Measurements from ENCODE around the gene NTRK1. TPM values are rescaled to one million over a fixed set of nuclear protein-coding genes. Genes with fewer than 3 reads are reported as not detected.
A peak's percentile ranks its signal among the peaks of the same experiment; 100 is the strongest.

The NTRK1 gene
- total RNA-seq, 1 donor from 2014 or later = 1.8 TPM

DNA sequence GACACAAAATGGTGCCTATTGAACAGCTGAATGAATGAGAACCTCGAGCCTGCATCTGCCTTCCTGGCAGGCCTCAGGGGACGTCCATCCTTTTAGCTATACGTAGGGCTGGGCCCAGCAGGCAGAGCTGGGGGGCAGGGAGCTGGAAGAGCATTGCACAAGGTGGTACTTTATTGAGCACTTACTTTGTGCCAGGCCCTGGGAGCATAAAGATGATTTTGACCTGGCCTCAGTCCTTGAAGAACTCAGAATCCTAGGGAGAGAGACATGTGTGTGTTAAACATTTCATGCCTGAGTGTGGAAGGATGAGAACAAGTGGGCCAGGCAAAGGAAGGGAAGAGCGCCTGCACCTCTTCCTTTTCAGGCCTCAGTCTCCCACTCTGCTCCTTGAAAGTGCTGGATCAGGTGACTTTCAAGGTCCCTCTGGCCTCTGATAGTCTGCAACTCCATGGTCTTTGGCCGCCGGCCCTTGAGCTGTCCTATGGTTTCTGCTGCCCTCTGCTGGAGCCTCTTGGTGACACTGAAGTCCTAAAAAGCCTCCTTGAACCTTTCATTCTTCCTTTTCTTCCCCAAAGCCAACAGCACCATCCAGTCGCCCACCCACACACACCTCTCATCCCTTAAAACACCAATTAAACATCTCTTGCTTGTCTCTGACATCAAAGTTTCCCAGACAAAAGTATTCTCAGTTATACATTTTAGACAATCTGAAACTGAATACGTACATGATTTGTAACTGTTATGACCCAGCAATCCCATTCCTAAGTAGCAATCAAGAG lies 29.3 kb downstream of the NTRK1 start:
- intact Hi-C loops (cut with DNase I) = no loop called here
- peak; percentile 92 for DNase-seq (ENCODE audit: low spot score)
- ATAC-seq = peak; percentile 21

DNA sequence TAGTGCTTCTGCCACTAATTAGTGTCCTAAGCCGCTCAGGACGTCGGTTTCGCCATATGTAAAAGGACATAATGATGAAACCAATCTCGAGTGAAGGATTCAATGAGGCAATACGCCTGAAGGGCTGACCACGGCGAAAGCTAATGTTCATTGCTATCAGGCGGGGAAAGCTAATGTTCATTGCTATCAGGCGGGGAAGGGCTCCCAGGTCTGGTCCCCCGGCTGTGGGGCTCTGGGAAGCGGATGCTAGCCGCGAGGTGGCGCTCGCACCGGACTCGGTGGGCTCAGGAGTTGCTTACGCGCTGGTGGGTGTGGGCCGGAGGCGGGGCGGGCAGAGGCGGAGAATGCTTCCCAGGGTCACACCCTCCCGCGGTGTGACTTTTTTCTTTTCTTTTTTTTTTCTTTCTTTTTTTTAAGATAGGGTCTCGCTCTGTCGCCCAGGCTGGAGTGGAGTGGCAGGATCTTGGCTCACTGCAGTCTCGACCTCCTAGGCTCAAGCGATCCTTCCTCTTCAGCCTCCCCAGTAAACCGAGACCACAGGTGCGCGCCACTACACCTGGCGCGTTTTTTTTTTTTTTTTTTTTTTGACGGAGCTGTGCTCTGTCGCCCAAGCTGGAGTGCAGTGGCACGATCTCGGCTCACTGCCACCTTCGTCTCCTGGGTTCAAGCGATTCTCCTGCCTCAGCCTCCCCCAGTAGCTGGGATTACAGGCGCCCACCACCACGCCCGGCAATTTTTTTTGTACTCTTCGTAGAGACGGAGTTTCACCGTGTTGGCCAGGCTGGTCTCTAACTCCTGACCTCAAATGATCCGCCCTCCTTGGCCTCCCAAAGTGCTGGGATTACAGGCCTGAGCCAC lies 31.8 kb downstream of the NTRK1 start:
- ATAC-seq (peak; percentile 89), DNase-seq (ENCODE audit: low spot score) (peak; percentile 97)
- intact Hi-C loops (cut with DNase I) = no loop called here

DNA sequence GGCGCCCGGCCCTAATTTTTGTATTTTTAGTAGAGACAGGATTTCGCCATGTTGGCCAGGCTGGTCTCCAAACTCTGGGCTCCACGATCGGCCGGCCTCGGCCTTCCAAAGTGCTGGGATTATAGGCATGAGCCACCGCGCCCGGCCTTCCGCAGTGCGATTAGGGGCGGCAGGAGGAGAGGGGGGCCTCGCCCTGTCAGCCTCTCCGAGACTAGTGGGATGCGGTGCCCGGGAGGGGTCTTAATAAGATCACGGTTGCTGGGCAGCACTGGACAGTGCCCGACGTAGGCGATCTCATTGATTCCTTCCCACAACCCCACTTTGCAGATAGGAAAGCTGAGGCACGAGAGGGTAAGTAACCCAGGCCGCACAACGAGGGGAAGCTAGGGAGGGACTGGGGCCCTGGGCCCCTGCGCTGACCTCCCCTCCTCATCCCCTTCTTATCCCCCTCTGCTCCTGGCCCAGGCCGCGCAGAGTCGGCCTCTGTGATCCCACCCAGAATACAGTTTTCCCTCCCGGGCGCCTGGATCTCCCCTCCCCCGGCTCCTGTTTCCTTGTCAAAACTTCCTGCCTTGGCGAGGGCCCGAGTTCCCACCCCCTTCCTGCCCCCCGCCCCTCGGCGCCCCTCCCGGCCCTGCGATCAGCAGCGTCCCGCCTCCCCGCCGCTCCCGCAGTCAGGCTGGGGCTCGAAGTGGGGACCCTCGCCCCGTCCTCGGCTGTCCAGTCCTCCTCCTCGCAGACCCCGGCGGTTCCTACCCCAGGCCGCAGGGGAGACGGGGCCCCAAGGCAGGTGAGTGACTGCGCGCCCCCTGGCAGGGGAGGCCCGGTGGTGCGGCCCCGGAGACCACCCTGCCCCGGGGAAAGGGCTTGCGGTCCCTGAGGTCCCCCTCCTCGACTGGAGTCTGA lies 32.6 kb downstream of the NTRK1 start, which contains the start of gene PEAR1:
TSS of gene PEAR1 (plus strand) at position 671 of the 906 bp plus-strand sequence. CDS start 10,209 bp downstream, outside the sequence.
- DNase-seq (ENCODE audit: low spot score) (peak; percentile 86), ATAC-seq (peak; percentile 49)
- intact Hi-C loops (cut with DNase I) = no loop called here

DNA sequence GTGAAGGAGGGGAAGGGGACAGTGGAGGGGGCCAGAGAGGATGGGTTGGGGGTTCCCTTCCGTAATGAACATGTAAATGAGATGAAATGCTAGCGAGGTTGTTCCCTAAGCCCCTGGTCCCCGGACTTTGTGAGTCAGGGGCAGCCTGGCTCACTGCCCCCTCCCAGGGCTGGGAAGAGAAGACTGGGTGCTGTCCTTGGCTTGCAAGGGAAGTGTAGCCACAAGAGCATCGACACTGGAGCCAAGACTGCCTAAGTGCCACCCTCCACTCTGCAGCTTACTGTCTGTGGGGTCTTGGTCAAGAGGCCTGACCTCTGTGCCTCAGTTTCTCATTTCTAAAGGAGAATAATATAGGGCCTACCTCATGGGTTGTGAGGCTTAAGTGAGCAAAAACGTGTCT lies 33.3 kb downstream of the NTRK1 start:
- DNase-seq (ENCODE audit: low spot score) = no peak
- intact Hi-C loops (cut with DNase I) = no loop called here
- ATAC-seq = no peak

DNA sequence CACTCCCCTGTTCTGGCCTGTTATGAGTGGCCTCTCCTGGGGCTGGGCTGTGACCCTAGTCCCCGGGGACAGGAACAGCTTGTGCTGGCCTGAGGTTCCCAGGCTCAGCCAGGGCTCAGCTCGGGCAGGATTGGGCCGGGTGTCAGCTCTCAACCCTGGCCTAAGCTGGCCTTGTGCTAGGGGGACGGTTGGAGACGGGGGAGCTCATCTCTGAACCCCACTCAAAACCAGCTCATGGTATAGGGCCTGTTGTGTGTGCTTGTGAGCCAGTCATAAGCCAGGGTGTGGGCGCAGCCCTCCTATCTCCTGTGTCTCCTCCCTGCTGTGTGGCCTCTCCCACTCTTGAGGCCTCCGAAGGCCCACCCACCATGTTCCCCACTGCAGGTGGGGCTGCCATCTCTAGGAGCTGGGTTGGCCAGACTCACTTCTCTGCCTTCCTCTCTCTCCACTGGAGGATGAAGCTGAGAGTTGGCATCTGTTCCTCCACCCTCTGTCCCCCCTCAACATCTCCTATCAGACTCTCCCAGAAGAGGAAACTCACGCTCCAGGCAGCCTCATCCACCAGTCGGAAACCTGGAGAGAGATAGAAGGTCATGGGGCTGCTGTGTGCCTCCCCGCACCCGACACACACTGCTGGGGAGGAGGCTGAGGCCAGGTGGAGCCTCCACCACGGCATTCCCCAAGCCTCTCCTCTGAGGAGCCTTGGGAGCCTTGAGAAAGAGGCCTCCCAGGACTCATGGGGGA lies 34.2 kb downstream of the NTRK1 start:
- intact Hi-C loops (cut with DNase I) = no loop called here
- ATAC-seq = peak; percentile 61
- DNase-seq (ENCODE audit: low spot score) = no peak

DNA sequence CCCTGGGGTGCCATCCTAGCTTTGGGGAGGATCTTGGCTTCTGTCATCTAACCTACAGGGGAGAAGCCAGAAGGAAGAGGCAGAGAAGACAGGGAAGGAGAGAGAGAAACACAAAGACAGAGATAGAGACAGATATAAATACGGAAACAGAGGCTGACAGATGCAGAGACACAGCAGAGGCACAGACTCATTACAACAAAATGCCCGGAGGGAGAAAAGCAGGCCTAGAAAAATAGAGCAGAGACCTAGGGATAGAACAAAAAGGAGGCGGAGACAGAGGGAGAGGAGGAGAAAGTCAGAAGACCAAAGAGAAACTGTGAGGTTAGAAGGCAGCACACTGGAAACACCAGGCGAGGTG lies 34.8 kb downstream of the NTRK1 start:
- no peak for DNase-seq (ENCODE audit: low spot score)
- ATAC-seq = peak; percentile 2
- intact Hi-C loops (cut with DNase I) = no loop called here

DNA sequence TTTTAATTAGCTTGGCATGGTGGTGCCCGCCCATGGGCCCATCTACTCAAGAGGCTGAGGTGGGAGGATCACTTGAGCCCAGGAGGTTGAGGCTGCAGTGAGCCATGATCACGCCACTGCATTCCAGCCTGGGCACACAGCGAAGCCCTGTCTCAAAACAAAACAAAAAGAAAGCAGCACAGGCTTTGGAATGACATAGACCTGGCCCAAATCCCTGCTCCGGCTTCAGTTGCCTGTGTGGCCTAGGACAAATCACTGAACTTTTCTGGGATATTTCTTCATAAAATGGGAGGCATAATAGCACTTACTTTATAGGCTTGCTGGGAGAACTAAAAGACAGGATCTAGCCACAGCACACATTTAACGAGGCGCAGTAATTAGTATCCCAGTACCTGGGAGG lies 35.3 kb downstream of the NTRK1 start:
- ATAC-seq = no peak
- DNase-seq (ENCODE audit: low spot score) = no peak
- intact Hi-C loops (cut with DNase I) = no loop called here

DNA sequence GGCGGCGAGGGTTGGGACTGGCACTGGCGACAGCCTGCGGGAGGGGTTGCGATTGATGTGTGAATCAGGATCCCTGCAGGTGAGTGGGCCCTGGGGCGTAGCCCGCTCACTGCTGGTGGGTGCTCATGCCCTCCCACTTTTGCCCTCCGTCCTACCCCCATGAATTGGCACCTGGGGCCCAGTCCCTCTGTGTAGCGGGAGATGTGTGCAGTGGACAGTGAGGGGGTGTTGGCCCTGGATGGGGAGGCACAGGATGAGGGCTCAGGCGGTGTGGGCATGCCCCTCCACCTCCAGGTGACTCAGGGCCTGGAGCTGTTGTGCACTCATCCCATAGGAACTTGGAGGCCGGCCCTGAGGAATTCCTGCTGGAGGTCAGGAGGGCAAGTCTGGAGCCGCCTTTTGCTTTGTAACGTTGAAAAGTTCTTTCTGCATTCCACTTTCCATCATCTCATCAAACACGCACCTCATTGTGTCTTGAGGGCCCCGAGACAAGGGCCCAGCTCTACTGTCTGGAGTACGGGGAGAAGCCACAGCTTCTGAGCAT lies 35.9 kb downstream of the NTRK1 start:
- intact Hi-C loops (cut with DNase I) = no loop called here
- DNase-seq (ENCODE audit: low spot score) = no peak
- ATAC-seq = no peak

DNA sequence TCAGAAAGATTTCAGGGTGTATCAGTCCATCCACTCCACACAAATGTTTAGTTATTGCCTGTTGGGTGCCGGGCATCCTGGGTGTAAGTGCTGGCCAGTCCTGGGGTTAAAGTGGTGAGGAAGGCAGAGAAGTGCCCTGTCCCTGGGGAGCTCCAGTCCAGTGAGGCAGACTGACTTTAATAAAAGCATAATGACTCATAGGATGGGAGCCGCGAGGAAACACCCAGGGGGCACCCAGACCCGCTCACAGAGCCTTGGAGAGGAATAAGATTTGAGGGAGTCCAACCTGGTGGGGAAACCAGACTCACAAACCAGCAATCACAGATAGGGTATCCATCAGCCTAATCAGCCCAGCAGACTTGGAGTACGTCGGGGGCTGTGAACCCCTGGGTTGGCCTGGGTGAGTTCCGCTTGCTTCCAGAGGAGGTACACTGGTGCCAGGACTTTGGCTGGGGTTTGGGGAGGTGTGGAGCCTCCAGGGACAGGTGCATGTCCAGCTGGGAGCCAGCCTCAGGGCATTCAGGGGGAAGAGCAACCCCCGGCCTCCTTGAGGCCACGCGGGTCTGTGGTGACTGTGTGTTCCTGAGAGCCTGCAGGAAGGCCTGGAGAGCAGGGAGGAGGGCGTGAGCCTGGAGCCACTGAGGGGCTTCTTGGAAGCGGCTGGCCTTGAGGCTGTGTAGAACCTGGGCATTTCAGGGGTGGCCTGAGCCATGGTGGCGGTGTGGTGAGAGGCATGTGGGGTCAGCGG lies 36.6 kb downstream of the NTRK1 start:
- ATAC-seq (no peak), DNase-seq (ENCODE audit: low spot score) (no peak)
- intact Hi-C loops (cut with DNase I) = no loop called here

DNA sequence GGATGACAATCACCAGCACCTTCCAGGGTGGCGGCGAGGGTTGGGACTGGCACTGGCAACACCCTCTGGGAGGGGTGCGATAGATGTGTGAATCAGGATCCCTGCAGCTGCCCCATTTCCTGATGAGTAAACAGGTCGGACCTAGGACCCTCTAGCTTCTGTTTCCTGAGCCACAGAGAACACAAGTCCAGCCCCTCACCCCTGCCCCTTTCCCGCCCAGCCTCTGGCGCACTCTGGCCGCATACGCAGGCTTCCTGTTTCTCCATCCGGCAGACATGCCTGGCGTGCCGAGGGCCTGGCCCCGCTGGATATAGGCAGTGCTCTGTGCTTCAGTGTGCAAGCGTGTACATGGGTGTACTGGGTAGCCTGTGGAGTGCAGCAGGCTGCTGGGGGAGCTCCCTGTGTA lies 37.5 kb downstream of the NTRK1 start:
- intact Hi-C loops (cut with DNase I) = no loop called here
- ATAC-seq (peak; percentile 14), DNase-seq (ENCODE audit: low spot score) (no peak)

DNA sequence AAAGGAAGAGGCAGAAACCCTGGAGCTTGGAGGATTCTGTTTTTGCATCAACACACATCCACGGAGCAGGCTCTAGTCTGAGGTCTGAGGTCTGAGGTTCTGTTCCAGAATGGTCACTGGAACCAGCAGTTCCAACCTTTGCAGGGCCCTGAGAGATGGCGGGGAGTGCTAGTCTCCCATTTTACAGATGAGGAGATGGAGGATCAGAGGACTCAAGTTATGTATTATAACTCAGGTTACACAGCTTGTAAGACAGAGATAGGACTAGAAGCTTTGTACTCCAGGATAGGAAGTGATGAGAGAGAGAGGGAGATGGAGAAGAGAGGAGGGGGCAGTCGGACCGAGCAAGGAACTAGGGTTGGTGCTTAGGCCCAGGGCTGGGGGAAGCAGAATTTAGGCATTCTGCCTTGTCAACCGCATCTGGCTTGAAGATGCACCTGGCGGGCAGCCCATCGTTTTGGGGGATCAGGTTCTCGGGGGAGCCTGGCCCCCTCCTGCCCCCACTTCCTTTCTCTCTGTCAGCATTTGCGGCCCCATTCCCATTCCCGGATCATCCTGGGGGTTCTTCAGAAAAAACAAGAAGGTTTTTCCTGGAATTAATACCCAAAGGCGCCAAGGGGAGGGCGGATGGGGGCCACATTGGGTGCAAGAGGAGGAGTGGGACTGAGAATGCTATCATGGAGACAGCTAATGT lies 38.5 kb downstream of the NTRK1 start:
- no peak for ATAC-seq
- intact Hi-C loops (cut with DNase I) = no loop called here

DNA sequence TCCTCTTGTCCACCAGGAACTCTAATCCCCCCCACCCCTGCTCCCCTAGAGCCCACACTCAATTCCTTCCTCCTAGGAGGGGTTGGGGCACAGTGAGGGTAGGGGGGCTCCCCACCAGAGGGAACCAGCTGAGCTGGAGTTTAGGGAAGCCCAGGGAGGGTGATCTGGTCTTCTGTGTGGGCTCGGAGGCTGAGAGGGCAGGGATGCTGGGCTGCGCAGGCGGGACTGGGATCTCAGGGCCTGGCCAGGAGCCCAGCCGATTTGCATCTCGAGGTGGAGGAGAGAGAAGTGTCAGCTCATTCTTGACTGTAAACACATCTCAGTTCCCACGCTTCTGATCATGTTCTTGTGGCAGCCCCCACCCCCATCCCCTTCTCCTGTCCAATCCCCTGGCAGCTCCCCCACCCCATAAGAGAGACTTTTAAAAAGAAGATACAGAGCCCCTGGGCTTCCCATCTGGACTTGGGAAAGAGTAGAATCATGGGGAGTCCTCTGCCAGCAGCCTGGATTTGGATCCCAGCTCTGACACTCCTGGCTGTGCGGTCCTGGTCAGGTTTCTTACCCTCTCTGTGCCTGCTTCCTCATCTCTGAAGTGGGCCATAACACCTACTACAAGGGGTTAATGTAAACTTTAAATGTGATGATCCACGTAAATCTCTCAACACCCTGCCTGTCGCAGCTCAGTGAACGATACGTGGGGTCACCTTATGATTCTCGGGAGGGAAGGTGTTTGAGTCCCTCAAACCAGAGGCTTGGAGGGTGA lies 39.5 kb downstream of the NTRK1 start:
- DNase-seq (ENCODE audit: low spot score) = no peak
- intact Hi-C loops (cut with DNase I) = no loop called here
- ATAC-seq = no peak

More for the DNA sequence above, 38.5 kb downstream of the NTRK1 start:
- no peak for DNase-seq (ENCODE audit: low spot score)

DNA sequence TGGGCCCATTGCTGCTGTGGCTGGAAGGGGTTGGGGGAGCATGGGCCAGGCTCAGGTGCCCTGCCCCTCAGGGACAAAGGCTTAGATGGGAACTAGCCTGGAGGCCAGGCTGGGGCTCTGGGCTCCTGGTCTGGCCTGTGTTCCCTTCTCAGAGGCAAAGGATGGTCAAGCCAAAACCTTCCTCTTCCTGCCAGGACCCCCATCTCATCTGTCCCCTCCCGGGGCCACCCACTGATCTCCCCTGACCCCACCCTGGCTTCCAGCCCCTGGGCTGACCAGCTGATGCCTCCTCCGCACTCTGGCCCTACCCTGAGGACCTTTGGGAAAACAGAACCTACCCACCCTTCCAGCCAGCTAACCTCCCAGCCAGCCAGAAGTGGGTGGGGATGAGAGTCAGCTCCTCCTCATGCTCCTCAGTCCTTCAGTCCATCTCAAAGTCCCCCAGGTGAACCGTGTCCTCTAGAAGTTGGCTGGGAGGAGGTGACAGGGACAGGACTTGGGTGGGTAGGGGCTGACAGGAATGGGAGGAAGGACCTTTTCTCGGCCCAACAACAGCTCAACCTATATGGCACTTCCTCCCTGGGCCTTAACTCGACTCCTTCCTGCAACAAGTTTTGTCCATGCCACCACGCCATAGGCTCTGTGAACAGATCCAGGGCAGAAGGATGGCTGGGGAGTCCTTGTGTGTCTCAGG lies 40.4 kb downstream of the NTRK1 start:
- peak; percentile 18 for ATAC-seq
- DNase-seq (ENCODE audit: low spot score) = no peak
- intact Hi-C loops (cut with DNase I) = no loop called here

DNA sequence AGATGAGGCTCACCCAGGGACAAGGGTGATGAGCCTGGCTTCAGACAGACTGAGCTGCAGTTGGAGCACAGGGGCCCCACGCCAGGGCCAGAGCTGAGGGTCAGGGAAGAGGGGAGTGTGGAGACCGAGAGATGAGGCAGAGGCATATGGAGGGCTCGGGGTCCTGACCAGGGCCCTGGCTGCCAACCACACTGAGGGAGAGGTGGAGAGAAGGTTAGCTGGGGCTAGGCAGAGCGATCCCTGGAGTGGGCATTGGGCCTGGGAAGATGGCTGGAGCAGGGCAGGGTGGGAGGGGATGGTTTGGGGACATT lies 40.9 kb downstream of the NTRK1 start:
- no peak for DNase-seq (ENCODE audit: low spot score)
- intact Hi-C loops (cut with DNase I) = no loop called here
- no peak for ATAC-seq

DNA sequence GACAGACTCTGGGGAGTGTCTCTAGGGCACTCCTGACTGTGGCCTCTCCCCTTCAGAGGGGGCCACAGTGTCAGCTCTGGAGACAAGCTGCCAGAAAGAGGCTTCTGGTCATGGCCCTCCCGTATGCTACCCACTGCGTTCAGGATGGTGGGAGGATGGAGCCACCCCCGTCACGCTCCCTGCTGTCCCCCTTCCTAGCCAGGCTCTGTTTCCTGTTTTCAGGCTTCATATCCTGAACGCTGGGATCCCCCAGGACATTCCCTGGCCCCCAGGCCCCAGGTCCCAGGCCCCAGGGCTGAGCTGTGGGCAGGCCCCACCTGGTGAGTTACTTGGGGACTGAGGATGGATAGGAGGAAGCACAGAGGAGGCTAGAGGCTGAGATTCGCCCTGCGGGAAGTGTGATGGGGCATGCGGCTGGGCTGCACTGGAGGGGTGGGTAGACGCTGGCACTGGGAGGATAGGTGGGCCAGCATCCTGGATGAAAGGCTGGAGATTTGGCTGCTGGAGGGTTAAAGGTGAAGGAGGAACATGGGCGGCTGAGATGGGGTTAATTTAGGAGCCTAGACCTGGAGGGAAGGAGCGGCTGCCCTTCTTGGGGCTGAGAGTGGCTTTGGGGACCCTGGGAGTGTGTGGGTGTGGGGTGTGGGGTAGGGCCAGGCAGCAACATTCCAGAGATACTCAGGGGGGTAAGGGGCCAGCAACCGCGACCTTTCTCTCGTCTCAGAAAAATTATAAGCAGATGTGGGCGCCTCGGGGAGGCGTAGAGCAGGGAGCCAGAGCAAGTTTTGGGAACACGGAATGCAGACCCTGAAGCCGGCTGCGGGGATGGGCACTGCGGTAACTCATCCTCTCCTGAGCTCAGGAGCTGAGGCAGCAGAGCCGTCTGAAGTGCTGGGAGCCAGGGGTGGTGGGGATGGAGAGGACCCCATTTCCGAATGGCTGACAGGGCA lies 41.6 kb downstream of the NTRK1 start:
- intact Hi-C loops (cut with DNase I) = no loop called here
- DNase-seq (ENCODE audit: low spot score) (no peak), ATAC-seq (peak; percentile 55)
